ENCODE results near the gene NAV3.

DNA sequence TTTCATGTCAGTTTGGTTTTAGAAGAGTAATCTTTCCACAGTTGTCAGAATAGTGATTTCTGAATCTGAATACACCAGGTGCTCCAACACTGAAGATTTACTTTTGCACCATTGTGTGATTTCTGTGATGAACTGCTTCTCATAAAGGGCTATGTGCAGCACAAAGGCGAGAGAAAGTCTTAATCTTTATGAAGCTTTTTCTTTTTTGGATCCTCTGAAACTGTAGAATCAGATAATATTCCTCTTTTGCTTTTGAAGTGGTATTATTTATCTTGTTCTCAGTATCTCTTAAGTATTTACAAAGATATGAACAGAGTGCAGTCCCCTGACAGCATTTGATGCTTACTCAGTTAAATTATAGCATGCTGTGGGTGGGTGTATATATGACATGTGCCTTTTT is 207.8 kb downstream of the NAV3 start:
- TF ChIP-seq, protein P1, sequence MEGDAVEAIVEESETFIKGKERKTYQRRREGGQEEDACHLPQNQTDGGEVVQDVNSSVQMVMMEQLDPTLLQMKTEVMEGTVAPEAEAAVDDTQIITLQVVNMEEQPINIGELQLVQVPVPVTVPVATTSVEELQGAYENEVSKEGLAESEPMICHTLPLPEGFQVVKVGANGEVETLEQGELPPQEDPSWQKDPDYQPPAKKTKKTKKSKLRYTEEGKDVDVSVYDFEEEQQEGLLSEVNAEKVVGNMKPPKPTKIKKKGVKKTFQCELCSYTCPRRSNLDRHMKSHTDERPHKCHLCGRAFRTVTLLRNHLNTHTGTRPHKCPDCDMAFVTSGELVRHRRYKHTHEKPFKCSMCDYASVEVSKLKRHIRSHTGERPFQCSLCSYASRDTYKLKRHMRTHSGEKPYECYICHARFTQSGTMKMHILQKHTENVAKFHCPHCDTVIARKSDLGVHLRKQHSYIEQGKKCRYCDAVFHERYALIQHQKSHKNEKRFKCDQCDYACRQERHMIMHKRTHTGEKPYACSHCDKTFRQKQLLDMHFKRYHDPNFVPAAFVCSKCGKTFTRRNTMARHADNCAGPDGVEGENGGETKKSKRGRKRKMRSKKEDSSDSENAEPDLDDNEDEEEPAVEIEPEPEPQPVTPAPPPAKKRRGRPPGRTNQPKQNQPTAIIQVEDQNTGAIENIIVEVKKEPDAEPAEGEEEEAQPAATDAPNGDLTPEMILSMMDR (conservative IDR thresholded peaks at IDR 0.05; ENCODE audit: low read depth, low read length) = no peak
- TF ChIP-seq EZH2 (IDR thresholded peaks at IDR 0.05; ENCODE audit: borderline replicate concordance, low read depth, low read length, poor library complexity, severe bottlenecking) = no peak

Measured in A673 (cell line).